GM19239 (cell line): ENCODE measurements around the gene FOSL1.
"Not testable (repeated sequence)": the region's sequence is repeated elsewhere in the genome, so short reads cannot be mapped to it uniquely, and the experiment has no call there.

Experiments
- DNase-seq: peaks from one replicate; pipeline ENCODE4 v3.0.0; 2011; ENCODE audit warnings: low spot score; ENCODE audit not compliant: insufficient read length
- FAIRE-seq: peaks from 2 replicates; lab custom pipeline; 2011; peaks lifted over from hg19 to GRCh38; lab: Jason Lieb, UNC

Gene FOSL1

GRCh38 chr11:65898656-65899355, 1.4 kb downstream of the FOSL1 start:
- FAIRE-seq (no peak), DNase-seq (no peak)

- no peak for FAIRE-seq
- no peak for DNase-seq
Measured at GRCh38 chr11:65897020-65897471, 3.1 kb downstream of the FOSL1 start.

GRCh38 chr11:65896034-65896999, 3.9 kb downstream of the FOSL1 start:
- FAIRE-seq (no peak), DNase-seq (no peak)

- FAIRE-seq (no peak), DNase-seq (no peak)
Measured at GRCh38 chr11:65895482-65895981, 4.7 kb downstream of the FOSL1 start.

- DNase-seq (no peak), FAIRE-seq (no peak)
Measured at GRCh38 chr11:65894034-65894591, 6.1 kb downstream of the FOSL1 start.

GRCh38 chr11:65892661-65893317, 7.4 kb downstream of the FOSL1 start:
- DNase-seq (no peak), FAIRE-seq (no peak)

GRCh38 chr11:65892137-65892540, 8.0 kb downstream of the FOSL1 start:
- not testable (repeated sequence) for DNase-seq
- peak; percentile 21 for FAIRE-seq

- no peak for DNase-seq
Measured at GRCh38 chr11:65891219-65892136, 8.7 kb downstream of the FOSL1 start.

GRCh38 chr11:65890324-65891218, 9.6 kb downstream of the FOSL1 start, which contains the start of gene CCDC85B:
Gene CCDC85B (plus strand): TSS chr11:65890673. CDS start chr11:65890784, 111 bp downstream.
- peak; percentile 86 for FAIRE-seq
- DNase-seq = peak; percentile 78

More at GRCh38 chr11:65891219-65892136, 8.7 kb downstream of the FOSL1 start:
- FAIRE-seq = no peak

- DNase-seq (peak; percentile 95), FAIRE-seq (peak; percentile 85)
Measured at GRCh38 chr11:65888163-65888814, 11.9 kb downstream of the FOSL1 start, which contains the start of gene FIBP. Gene FIBP (minus strand): TSS chr11:65888471. CDS start chr11:65888418, 53 bp downstream.

- no peak for FAIRE-seq
Measured at GRCh38 chr11:65887723-65888162, 12.4 kb downstream of the FOSL1 start.

GRCh38 chr11:65886826-65887722, 13.1 kb downstream of the FOSL1 start:
- FAIRE-seq = no peak
- DNase-seq = no peak

More at GRCh38 chr11:65887723-65888162, 12.4 kb downstream of the FOSL1 start:
- DNase-seq = no peak

GRCh38 chr11:65885808-65886536, 14.2 kb downstream of the FOSL1 start:
- no peak for FAIRE-seq

GRCh38 chr11:65885231-65885630, 15.0 kb downstream of the FOSL1 start:
- FAIRE-seq (no peak), DNase-seq (no peak)

More at GRCh38 chr11:65885808-65886536, 14.2 kb downstream of the FOSL1 start:
- DNase-seq = no peak

- peak; percentile 85 for FAIRE-seq
- peak; percentile 81 for DNase-seq
Measured at GRCh38 chr11:65884716-65885092, 15.5 kb downstream of the FOSL1 start.
